HepG2 (cell line): ENCODE results near the gene MDH1. TPM values are rescaled to one million over a fixed set of nuclear protein-coding genes. Genes with fewer than 3 reads are reported as not detected.

ENCODE experiments used
- ATAC-seq: fragments of 200-7000 bp; cut with Tn5 transposase; 3 replicates; pipeline ENCODE4 v1.9.1; 2020; ENCODE audit warnings: mild to moderate bottlenecking, moderate library complexity
- BruUV-seq: library from RNA; stranded (reverse); fragments of 400-500 nt; replicated peaks from 2 replicates; lab custom pipeline; 2021; lab: Mats Ljungman, UMichigan
- CTCF ChIA-PET: fragments of 300-600 bp; formaldehyde crosslinking; extraction: SDS; loops from one replicate; lab custom pipeline; 2021; ENCODE audit warnings: low total read pairs, inconsistent platforms, low intra/inter-chr PET ratio; lab: Yijun Ruan, JAX
- POLR2A ChIA-PET: fragments of 350-600 bp; sonication (Branson Sonifier 250); formaldehyde crosslinking; loops from one replicate; lab custom pipeline; 2020; ENCODE audit warnings: antibody characterized with exemption, inconsistent platforms; lab: Yijun Ruan, JAX
- DNase-seq: peaks from one replicate; pipeline ENCODE4 v3.0.0-alpha.2; 2015; ENCODE audit warnings: low spot score
- FAIRE-seq: peaks from 3 replicates; lab custom pipeline; 2011; peaks lifted over from hg19 to GRCh38; lab: Jason Lieb, UNC
- H2AFZ ChIP-seq: one replicate; pipeline ENCODE4 v1.6.1; 2011; ENCODE audit warnings: low read length, inconsistent platforms
- H3K27ac ChIP-seq: fragments of 300-600 bp; 3 replicates; pipeline ENCODE4 v1.8.0; 2011; ENCODE audit warnings: mixed run types, mild to moderate bottlenecking, mixed read lengths, low read length, inconsistent platforms; ENCODE audit not compliant: insufficient read depth; ENCODE audit errors: extremely low read length
- H3K27me3 ChIP-seq, 2 experiments: fragments of 200-600 bp in 1 of 2; 2 replicates in 1 of 2; 3 replicates in 1 of 2; pipeline versions ENCODE4 v1.6.0 to v1.8.0; 2011; ENCODE audit warnings: low read length in 2 of 2, mild to moderate bottlenecking in 2 of 2, moderate library complexity in 2 of 2, inconsistent platforms in 1 of 2; ENCODE audit not compliant: insufficient read depth in 2 of 2, control insufficient read depth in 1 of 2
- H3K36me3 ChIP-seq, 2 experiments: fragments of 200-600 bp in 1 of 2; replicated peaks in 1 of 2; 2 replicates in 1 of 2; 3 replicates in 1 of 2; pipeline versions ENCODE4 v1.5.1 to v1.8.0; 2011; ENCODE audit warnings: low read length in 2 of 2, inconsistent platforms in 1 of 2; ENCODE audit not compliant: insufficient read depth in 2 of 2, control insufficient read depth in 1 of 2
- H3K4me1 ChIP-seq: 2 replicates; pipeline ENCODE4 v1.5.1; 2012; ENCODE audit warnings: low read length, inconsistent platforms; ENCODE audit not compliant: insufficient read depth
- H3K4me2 ChIP-seq: 2 replicates; pipeline ENCODE4 v1.6.0; 2011; ENCODE audit warnings: low read depth, low read length, inconsistent platforms
- H3K4me3 ChIP-seq, 3 experiments: fragments of 200-600 bp in 1 of 3; sonication (generic), shearing (Covaris generic) in 1 of 3; replicated peaks in 1 of 3; 2 replicates each; pipeline ENCODE4 v1.5.1; 2011 to 2016; ENCODE audit warnings: low read length in 3 of 3, inconsistent platforms in 2 of 3, low read depth in 2 of 3, mild to moderate bottlenecking in 2 of 3, control low read depth in 1 of 3, mixed read lengths in 1 of 3; ENCODE audit not compliant: insufficient read depth in 1 of 3
- H3K79me2 ChIP-seq: one replicate; pipeline ENCODE4 v1.6.1; 2011; ENCODE audit warnings: low read length, inconsistent platforms; ENCODE audit not compliant: insufficient read depth
- H3K9ac ChIP-seq: 2 replicates; pipeline ENCODE4 v1.6.0; 2011; ENCODE audit warnings: mild to moderate bottlenecking, low read depth, low read length, inconsistent platforms; ENCODE audit not compliant: insufficient read depth
- H3K9me3 ChIP-seq: 2 replicates; pipeline ENCODE4 v1.5.1; 2012; ENCODE audit warnings: mild to moderate bottlenecking, low read length
- H4K20me1 ChIP-seq: 2 replicates; pipeline ENCODE4 v1.6.0; 2011; ENCODE audit warnings: inconsistent platforms, mild to moderate bottlenecking, low read length, moderate library complexity; ENCODE audit not compliant: insufficient read depth
- ATF7-NPFF ChIP-seq: sonication (generic); formaldehyde crosslinking; IDR thresholded peaks from 2 replicates; pipeline ENCODE4 v1.8.1; 2023; ENCODE audit warnings: mild to moderate bottlenecking, low read depth, missing genetic modification reagents, moderate library complexity
- ELF4 ChIP-seq: sonication (generic); formaldehyde crosslinking; IDR thresholded peaks from 2 replicates; pipeline ENCODE4 v1.5.0; 2020; ENCODE audit warnings: missing genetic modification reagents, mild to moderate bottlenecking, moderate library complexity, borderline replicate concordance
- GFI1 ChIP-seq: sonication (generic); formaldehyde crosslinking; IDR thresholded peaks from 2 replicates; pipeline ENCODE4 v1.5.0; 2020; ENCODE audit warnings: missing genetic modification reagents, mild to moderate bottlenecking, borderline replicate concordance
- RNF219 ChIP-seq: sonication (generic); formaldehyde crosslinking; IDR thresholded peaks from 2 replicates; pipeline ENCODE4 v1.5.0; 2020; ENCODE audit warnings: mild to moderate bottlenecking, missing genetic modification reagents
- SAFB2 ChIP-seq: sonication (generic); formaldehyde crosslinking; IDR thresholded peaks from 2 replicates; pipeline ENCODE4 v1.5.1; 2020; ENCODE audit warnings: missing genetic modification reagents, low read depth, mild to moderate bottlenecking, borderline replicate concordance
- TOPORS ChIP-seq: sonication (generic); formaldehyde crosslinking; IDR thresholded peaks from 2 replicates; pipeline ENCODE4 v1.8.0; 2023; ENCODE audit warnings: mild to moderate bottlenecking, missing genetic modification reagents
- ZBTB25 ChIP-seq: IDR thresholded peaks from 2 replicates; pipeline ENCODE4 v1.6.1; 2018; ENCODE audit warnings: missing genetic modification reagents
- ZBTB7B ChIP-seq: sonication (generic); formaldehyde crosslinking; IDR thresholded peaks from 2 replicates; pipeline ENCODE4 v1.4.0; 2020; ENCODE audit warnings: missing genetic modification reagents
- ZNF143 ChIP-seq: sonication (generic); formaldehyde crosslinking; IDR thresholded peaks from 2 replicates; pipeline ENCODE4 v1.4.0; 2020; ENCODE audit warnings: missing genetic modification reagents
- ZNF414 ChIP-seq: sonication (generic); formaldehyde crosslinking; IDR thresholded peaks from 2 replicates; pipeline ENCODE4 v1.5.0; 2020; ENCODE audit warnings: missing genetic modification reagents
- ZNF746 ChIP-seq: sonication (generic); formaldehyde crosslinking; IDR thresholded peaks from 2 replicates; pipeline ENCODE4 v1.8.0; 2022; ENCODE audit warnings: mild to moderate bottlenecking, missing genetic modification reagents
- ZNF790 ChIP-seq: sonication (generic); formaldehyde crosslinking; IDR thresholded peaks from 2 replicates; pipeline ENCODE4 v1.8.0; 2022; ENCODE audit warnings: missing genetic modification reagents, mild to moderate bottlenecking, borderline replicate concordance
- WGBS: methylation state at CpG from one replicate; pipeline ENCODE4 v1.1.6; 2017; ENCODE audit warnings: low lambda C conversion rate; 5-methylcytosine and 5-hydroxymethylcytosine counted together
- in situ Hi-C: cut with HindIII; loops from 2 replicates; pipeline ENCODE4 v1.10.0; 2017; ENCODE audit warnings: low pct_unique_long_range_greater_than_20kb; ENCODE audit not compliant: extremely low pct_ligation_motif_present
- intact Hi-C: fragments of 100-400 bp; cut with micrococcal nuclease; formaldehyde crosslinking; loops from one replicate; pipeline ENCODE4 v1.10.0; 2022; ENCODE audit not compliant: unreplicated experiment
- polyA plus RNA-seq, 8 experiments: library from polyadenylated mRNA; depleted of rRNA in 3 of 8; stranded (reverse) in 7 of 8; unstranded in 1 of 8; fragments of >200 nt; fragmentation: Illumina TruSeq in 4 of 8; extraction: Trizol in 4 of 8; gene quantifications; 2 replicates each; pipeline versions ENCODE4 v1.2.1 to v1.2.3, GENCODE V29; 2011 to 2016; ENCODE audit warnings: low read depth in 4 of 8, missing spikeins in 1 of 8, mixed read lengths in 1 of 8; ENCODE audit not compliant: insufficient read depth in 1 of 8
- total RNA-seq, 5 experiments: library from RNA; depleted of rRNA; stranded (reverse); fragments of >200 nt; fragmentation: Illumina TruSeq; extraction: Trizol; gene quantifications; 2 replicates each; pipeline ENCODE4 v1.2.3, GENCODE V29; 2016; ENCODE audit warnings: low read depth in 1 of 5

MDH1 gene
- total and polyA plus RNA-seq, 2 of the 13 experiments (the other 11 are each of a cell fraction or from before 2014, with no cell fraction given), result 293 to 415 TPM

- TF ChIP-seq ZNF414, result no peak
- no peak for TF ChIP-seq RNF219 (CRISPR knock-in tag)
- no peak for TF ChIP-seq ZNF790
- no peak for TF ChIP-seq GFI1
- TF ChIP-seq ATF7-NPFF (CRISPR knock-in tag), result no peak
- TF ChIP-seq ZNF143, result no peak
- TF ChIP-seq SAFB2 (CRISPR knock-in tag), result no peak
- TF ChIP-seq ZBTB25, result no peak
- no peak for TF ChIP-seq TOPORS (CRISPR knock-in tag)
- TF ChIP-seq ELF4 (CRISPR knock-in tag), result no peak
- TF ChIP-seq ZBTB7B, result no peak
- TF ChIP-seq ZNF746 (CRISPR knock-in tag), result no peak
- TF ChIP-seq, all 625 proteins: peak for 0
- intact Hi-C loops (no loop called here), in situ Hi-C loops (no loop called here)
- ATAC-seq (peak; percentile 26; the same call in 1 of the 3 replicates), FAIRE-seq (no peak), DNase-seq (no peak)
- POLR2A ChIA-PET, result no interaction called here
- Histone ChIP-seq H2AFZ (no peak overlapping the region), H3K79me2 (no peaks in the 10 kb centered on the region), H3K36me3 (no peaks in the 10 kb centered on the region), H3K9me3 (no peaks in the 10 kb centered on the region), H3K9ac (no peak overlapping the region), H3K4me3 (no peak overlapping the region), H3K4me2 (no peak overlapping the region), H4K20me1 (no peaks in the 10 kb centered on the region), H3K27me3 (no peaks in the 10 kb centered on the region), H3K27ac (no peak overlapping the region), H3K4me1 (no peaks in the 10 kb centered on the region)
- WGBS, result 28% methylated on average over 4 of the region's 4 CpGs
- no TSS peak for BruUV-seq
- CTCF ChIA-PET, result no interaction called here
Observed at GRCh38 chr2:63651861-63652651, 63.3 kb downstream of the MDH1 start.
